Cardiac fibroblast (primary cell): ENCODE data around the gene GNAI3.

Source experiments
- DNase-seq, 2 donors: peaks; one replicate each; pipeline versions ENCODE4 v3.0.0 to v3.0.0-alpha.2; 2010; ENCODE audit warnings: low read depth in 2 of 2
- H3K4me3 ChIP-seq, 2 donors: replicated peaks in 1 of 2; 1 replicate in 1 of 2; 2 replicates in 1 of 2; pipeline ENCODE4 v1.5.1; 2011; ENCODE audit warnings: low read depth in 2 of 2, low read length in 2 of 2, mild to moderate bottlenecking in 2 of 2, moderate library complexity in 1 of 2
- TF ChIP-seq, protein P1 (sequence below): IDR thresholded peaks from one replicate; pipeline ENCODE4 v1.5.1; 2011; ENCODE audit warnings: low read depth, mild to moderate bottlenecking, low read length, inconsistent platforms

The GNAI3 gene

GRCh38 chr1:109531826-109532364 lies 16.5 kb upstream of the GNAI3 start:
- DNase-seq = no peak
- H3K4me3 ChIP-seq = no peak overlapping the region
- TF ChIP-seq, protein P1, sequence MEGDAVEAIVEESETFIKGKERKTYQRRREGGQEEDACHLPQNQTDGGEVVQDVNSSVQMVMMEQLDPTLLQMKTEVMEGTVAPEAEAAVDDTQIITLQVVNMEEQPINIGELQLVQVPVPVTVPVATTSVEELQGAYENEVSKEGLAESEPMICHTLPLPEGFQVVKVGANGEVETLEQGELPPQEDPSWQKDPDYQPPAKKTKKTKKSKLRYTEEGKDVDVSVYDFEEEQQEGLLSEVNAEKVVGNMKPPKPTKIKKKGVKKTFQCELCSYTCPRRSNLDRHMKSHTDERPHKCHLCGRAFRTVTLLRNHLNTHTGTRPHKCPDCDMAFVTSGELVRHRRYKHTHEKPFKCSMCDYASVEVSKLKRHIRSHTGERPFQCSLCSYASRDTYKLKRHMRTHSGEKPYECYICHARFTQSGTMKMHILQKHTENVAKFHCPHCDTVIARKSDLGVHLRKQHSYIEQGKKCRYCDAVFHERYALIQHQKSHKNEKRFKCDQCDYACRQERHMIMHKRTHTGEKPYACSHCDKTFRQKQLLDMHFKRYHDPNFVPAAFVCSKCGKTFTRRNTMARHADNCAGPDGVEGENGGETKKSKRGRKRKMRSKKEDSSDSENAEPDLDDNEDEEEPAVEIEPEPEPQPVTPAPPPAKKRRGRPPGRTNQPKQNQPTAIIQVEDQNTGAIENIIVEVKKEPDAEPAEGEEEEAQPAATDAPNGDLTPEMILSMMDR = no peak

DNA sequence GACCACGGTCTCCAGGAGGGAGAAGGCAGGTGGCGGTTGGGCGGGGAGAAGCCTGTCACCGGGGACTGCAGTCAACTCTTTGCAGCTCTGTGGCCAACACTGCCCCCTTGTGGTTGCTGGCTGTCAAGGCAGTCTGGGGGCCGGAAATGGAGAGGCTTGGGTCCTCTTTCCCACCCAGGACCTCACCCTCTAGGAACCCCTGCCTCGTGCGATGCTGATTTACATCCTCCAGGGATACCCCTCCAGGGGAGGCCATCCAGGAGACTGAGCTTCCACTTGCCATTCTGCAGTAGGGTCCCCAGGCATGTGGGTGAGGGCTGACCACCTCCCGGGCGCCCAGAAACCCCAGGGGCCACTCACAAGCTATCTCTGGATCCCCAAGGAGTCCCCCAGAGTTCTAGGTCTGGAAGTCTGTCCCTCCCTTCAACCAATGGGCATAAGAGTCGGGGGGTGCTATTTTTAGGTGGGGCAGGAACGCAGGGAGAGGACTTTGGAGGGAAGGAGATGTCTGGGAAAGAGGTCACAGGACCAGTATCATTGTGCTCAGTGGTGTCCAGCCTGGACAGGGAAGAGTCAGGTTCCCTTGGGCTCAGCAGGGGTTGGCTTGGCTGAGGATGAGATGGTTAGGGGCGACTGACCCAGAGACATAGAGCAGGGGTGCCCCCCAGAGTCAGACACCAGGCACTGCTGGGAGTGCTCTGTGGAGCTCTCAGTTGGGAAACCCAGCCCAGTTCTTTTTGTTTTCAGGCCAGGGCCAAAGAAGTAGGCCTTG lies 15.9 kb upstream of the GNAI3 start:
- TF ChIP-seq, protein P1 = peak; percentile 96
- DNase-seq = peak; percentile 80 to 82
- no peak overlapping the region for H3K4me3 ChIP-seq

GRCh38 chr1:109534307-109534858 lies 14.0 kb upstream of the GNAI3 start:
- TF ChIP-seq, protein P1 = no peak
- no peak for DNase-seq
- no peak overlapping the region for H3K4me3 ChIP-seq

DNA sequence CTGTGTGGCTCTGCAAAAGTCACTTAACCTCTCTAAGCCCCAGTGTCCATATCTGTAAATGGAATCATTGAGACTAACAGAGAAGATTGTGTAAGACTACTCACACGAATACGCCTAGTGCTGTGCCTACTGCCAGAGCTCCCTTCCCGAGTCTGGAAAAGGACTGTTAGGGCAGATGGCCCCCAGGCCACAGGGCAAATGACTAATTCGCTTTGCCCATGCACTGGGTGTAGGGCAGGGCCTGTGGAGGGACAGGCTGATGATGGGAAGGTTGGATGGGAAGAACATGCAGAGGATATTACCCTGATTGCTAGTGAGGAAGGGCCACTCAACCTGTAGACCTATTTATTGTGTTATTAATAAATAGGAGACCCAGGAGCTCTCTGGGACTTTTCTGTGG lies 12.9 kb upstream of the GNAI3 start:
- no peak for DNase-seq
- no peak overlapping the region for H3K4me3 ChIP-seq
- TF ChIP-seq, protein P1 = no peak

GRCh38 chr1:109535971-109536491 lies 12.4 kb upstream of the GNAI3 start:
- DNase-seq = no peak
- TF ChIP-seq, protein P1 = no peak
- H3K4me3 ChIP-seq = no peak overlapping the region

- TF ChIP-seq, protein P1 = no peak
- DNase-seq = no peak
- H3K4me3 ChIP-seq = no peak overlapping the region
These were observed 10.8 kb upstream of the GNAI3 start for GRCh38 chr1:109537450-109538178.
